Measurements from ENCODE around the gene TMEM181.

DNA sequence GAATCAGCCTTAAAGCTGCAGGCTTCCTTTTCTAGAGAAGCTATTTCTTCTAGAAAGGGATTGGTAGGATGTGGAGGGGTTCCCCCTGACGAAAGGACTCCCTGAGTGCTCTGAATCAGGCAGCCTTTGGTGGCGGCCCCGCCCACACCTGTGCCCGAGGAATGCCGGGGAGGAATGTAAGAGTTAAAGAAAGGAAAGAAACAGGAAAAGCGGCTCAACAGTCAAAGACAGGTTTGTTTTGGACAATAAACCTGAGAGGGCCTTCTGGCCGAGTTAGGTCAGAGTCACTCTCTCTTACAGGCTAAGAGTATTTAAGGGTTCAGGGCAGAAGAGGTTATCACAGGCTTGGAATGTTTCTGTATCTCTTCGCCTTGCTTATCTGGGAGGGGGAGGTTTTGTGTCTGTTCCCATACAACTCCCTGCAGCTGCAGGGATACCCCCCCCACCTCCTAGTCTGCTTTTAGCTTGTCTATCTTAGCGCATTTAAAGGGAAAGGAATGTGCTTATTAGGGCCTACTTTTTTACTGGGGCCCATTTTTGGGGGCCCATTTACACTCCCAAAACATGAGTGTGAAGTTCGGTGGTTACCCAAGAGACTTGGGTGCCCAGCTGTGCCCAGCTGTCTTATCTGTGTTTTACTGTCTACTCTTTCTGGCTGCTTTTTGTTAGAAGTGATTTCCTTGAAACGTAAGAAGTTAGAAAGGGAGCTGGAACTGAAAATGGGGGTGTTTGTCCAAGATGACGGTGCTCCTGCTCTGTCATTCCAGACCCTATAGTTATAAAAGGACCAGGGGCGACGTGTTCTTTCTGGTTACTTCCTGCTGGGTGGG lies 51.9 kb downstream of the TMEM181 start:
- TF ChIP-seq FOXM1 (IDR thresholded peaks at IDR 0.05; ENCODE audit: low read depth): no peak
- TF ChIP-seq TAF1 (IDR thresholded peaks at IDR 0.05; ENCODE audit: borderline replicate concordance, low read depth, low read length): no peak
